ENCODE results near the gene SLC25A14. TPM values are rescaled to one million over a fixed set of nuclear protein-coding genes. Genes with fewer than 3 reads are reported as not detected.

Gene SLC25A14
- total and polyA plus RNA-seq, 2 donors (not counting 1 experiment from before 2014, with no cell fraction given), result 11.2 to 15.2 TPM

DNA sequence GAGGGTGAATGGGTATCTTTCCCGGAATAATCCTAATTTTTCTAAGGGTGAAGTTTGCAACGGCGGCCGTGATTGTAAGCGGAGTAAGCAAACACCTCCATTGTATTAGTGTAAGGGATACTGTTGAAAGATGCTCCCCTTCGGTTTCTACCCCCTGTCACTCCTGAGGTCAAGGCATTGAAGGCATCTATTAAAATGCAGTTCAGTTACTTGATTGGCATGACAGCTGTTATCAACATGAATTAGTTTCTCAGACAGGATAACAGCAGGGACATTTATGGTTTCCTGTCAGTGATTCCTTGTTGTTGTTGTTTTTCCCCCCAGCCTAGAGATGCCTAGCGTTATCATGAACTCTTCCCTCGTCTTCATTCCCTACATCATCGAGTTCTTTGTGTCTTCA lies 552 bp downstream of the SLC25A14 start:
- H3K4me2 ChIP-seq (ENCODE audit: extremely low read depth, insufficient read depth, low read length), result peak overlapping the region; percentile 53
- H4K20me1 ChIP-seq (ENCODE audit: control insufficient read depth, extremely low read depth, insufficient read depth, low read length), result no peaks in the 10 kb centered on the region
- no peaks in the 10 kb centered on the region for H3K36me3 ChIP-seq (ENCODE audit: control insufficient read depth, insufficient read depth, low read length)
- H2AFZ ChIP-seq (ENCODE audit: low read length), result peak overlapping the region; percentile 49
- H3K4me3 ChIP-seq (replicated peaks in 1 of 4; ENCODE audit: control extremely low read depth in 1 of 4, insufficient read depth in 1 of 4, low read depth in 3 of 4, low read length in 4 of 4), result peak overlapping the region; percentile 71 to 78 (median 74)
- H3K4me1 ChIP-seq (ENCODE audit: control insufficient read depth, extremely low read depth, insufficient read depth, low read length), result no peaks in the 10 kb centered on the region
- no peaks in the 10 kb centered on the region for H3K27me3 ChIP-seq (ENCODE audit: control insufficient read depth, insufficient read depth, low read length)
- no peak for DNase-seq (ENCODE audit: low read depth in 2 of 2)
- no peaks in the 10 kb centered on the region for H3K9me3 ChIP-seq (ENCODE audit: control insufficient read depth, insufficient read depth, low read depth, low read length)
- H3K79me2 ChIP-seq (ENCODE audit: control insufficient read depth, insufficient read depth, low read length), result no peaks in the 10 kb centered on the region
- H3K9ac ChIP-seq (ENCODE audit: insufficient read depth, low read length), result peak overlapping the region; percentile 74
- peak overlapping the region; percentile 72 for H3K27ac ChIP-seq (ENCODE audit: insufficient read depth, low read length)
- TF ChIP-seq EZH2 (IDR thresholded peaks at IDR 0.05; ENCODE audit: low read length, missing control alignments), result no peak
- no peak for TF ChIP-seq CTCF (conservative IDR thresholded peaks at IDR 0.05 in 1 of 2, IDR thresholded peaks at IDR 0.05 in 1 of 2; ENCODE audit: low read depth in 1 of 2, low read length in 2 of 2)

DNA sequence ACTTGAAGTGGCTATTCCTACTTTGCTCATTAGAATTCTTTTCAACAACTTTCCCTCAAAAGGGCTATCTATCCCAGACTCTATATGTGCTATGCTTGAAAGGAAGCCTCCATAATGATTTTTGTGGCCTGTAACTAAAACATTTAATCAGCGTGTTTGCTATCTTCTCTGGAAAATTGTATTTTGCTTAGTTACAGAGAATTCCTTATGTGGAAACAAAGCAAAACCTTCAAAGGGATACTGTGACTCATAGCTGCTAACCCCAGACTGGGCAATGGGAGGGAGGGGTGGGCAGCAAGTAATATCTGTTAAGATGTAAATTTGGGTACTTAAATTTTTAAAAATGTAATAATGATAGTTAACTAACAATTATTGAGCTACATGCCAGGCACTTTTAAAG lies 3.7 kb downstream of the SLC25A14 start:
- Histone ChIP-seq H3K4me2 (ENCODE audit: extremely low read depth, insufficient read depth, low read length) (no peak overlapping the region), H3K4me3 (replicated peaks in 1 of 4; ENCODE audit: control extremely low read depth in 1 of 4, insufficient read depth in 1 of 4, low read depth in 3 of 4, low read length in 4 of 4) (no peak overlapping the region), H3K27me3 (ENCODE audit: control insufficient read depth, insufficient read depth, low read length) (no peaks in the 10 kb centered on the region), H3K9me3 (ENCODE audit: control insufficient read depth, insufficient read depth, low read depth, low read length) (no peaks in the 10 kb centered on the region), H3K79me2 (ENCODE audit: control insufficient read depth, insufficient read depth, low read length) (no peaks in the 10 kb centered on the region), H3K36me3 (ENCODE audit: control insufficient read depth, insufficient read depth, low read length) (no peaks in the 10 kb centered on the region), H4K20me1 (ENCODE audit: control insufficient read depth, extremely low read depth, insufficient read depth, low read length) (no peaks in the 10 kb centered on the region), H3K27ac (ENCODE audit: insufficient read depth, low read length) (no peak overlapping the region), H2AFZ (ENCODE audit: low read length) (no peak overlapping the region), H3K9ac (ENCODE audit: insufficient read depth, low read length) (no peak overlapping the region), H3K4me1 (ENCODE audit: control insufficient read depth, extremely low read depth, insufficient read depth, low read length) (no peaks in the 10 kb centered on the region)
- TF ChIP-seq CTCF (conservative IDR thresholded peaks at IDR 0.05 in 1 of 2, IDR thresholded peaks at IDR 0.05 in 1 of 2; ENCODE audit: low read depth in 1 of 2, low read length in 2 of 2) (no peak), EZH2 (IDR thresholded peaks at IDR 0.05; ENCODE audit: low read length, missing control alignments) (no peak)
- peak in 1 of 2 donors; percentile 67 for DNase-seq (ENCODE audit: low read depth in 2 of 2)

DNA sequence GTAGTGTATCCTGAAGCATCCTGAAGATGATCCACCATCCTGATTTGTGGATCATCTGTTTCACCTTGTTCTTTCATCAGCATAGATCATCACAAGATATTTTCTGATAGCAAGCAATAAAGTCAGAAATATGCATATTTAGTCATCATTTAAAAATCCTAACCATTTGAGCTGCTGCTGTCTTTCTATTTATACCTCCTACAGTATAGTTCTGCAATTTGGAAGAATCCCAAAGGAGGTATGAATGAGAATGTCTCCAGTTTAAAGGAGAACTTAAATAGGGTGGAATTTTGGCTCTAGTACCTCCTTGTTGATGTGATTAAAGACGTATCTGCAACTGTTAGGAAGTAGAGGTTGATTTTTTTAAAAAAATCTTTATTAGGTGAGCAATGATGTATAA lies 7.6 kb downstream of the SLC25A14 start:
- no peaks in the 10 kb centered on the region for H3K4me1 ChIP-seq (ENCODE audit: control insufficient read depth, extremely low read depth, insufficient read depth, low read length)

More for the DNA sequence above, 7.6 kb downstream of the SLC25A14 start:
- H3K36me3 ChIP-seq (ENCODE audit: control insufficient read depth, insufficient read depth, low read length), result no peaks in the 10 kb centered on the region
- H3K9me3 ChIP-seq (ENCODE audit: control insufficient read depth, insufficient read depth, low read depth, low read length), result no peaks in the 10 kb centered on the region
- H4K20me1 ChIP-seq (ENCODE audit: control insufficient read depth, extremely low read depth, insufficient read depth, low read length), result no peaks in the 10 kb centered on the region
- H2AFZ ChIP-seq (ENCODE audit: low read length), result no peak overlapping the region
- no peak overlapping the region for H3K4me3 ChIP-seq (replicated peaks in 1 of 4; ENCODE audit: control extremely low read depth in 1 of 4, insufficient read depth in 1 of 4, low read depth in 3 of 4, low read length in 4 of 4)
- H3K9ac ChIP-seq (ENCODE audit: insufficient read depth, low read length), result no peak overlapping the region
- H3K27me3 ChIP-seq (ENCODE audit: control insufficient read depth, insufficient read depth, low read length), result no peaks in the 10 kb centered on the region
- TF ChIP-seq EZH2 (IDR thresholded peaks at IDR 0.05; ENCODE audit: low read length, missing control alignments) (no peak), CTCF (conservative IDR thresholded peaks at IDR 0.05 in 1 of 2, IDR thresholded peaks at IDR 0.05 in 1 of 2; ENCODE audit: low read depth in 1 of 2, low read length in 2 of 2) (no peak)
- no peak overlapping the region for H3K27ac ChIP-seq (ENCODE audit: insufficient read depth, low read length)
- no peak overlapping the region for H3K4me2 ChIP-seq (ENCODE audit: extremely low read depth, insufficient read depth, low read length)
- no peaks in the 10 kb centered on the region for H3K79me2 ChIP-seq (ENCODE audit: control insufficient read depth, insufficient read depth, low read length)
- peak in 1 of 2 donors; percentile 58 for DNase-seq (ENCODE audit: low read depth in 2 of 2)

Data from fibroblast of lung (primary cell).